ENCODE data around the gene GALNT2. TPM values are rescaled to one million over a fixed set of nuclear protein-coding genes. Genes with fewer than 3 reads are reported as not detected.

The GALNT2 gene
- total and polyA plus RNA-seq, 4 experiments from 2014 or later, result 11.5 to 20.9 (median 15.8) TPM

GRCh38 chr1:230260831-230261230 lies 193.8 kb downstream of the GALNT2 start:
- Mint-ChIP-seq H3K4me1 (no peaks in the 10 kb centered on the region), H3K36me3 (peaks cover 56 to 72% of the 10 kb centered on the region in 2 donors), H3K9me3 (no peaks in the 10 kb centered on the region), H3K27me3 (no peaks in the 10 kb centered on the region), H3K27ac (peak overlapping the region in 1 of 7 donors; percentile 68), H3K4me3 (no peak overlapping the region)
- DNase-seq, result no peak
- Histone ChIP-seq H3K9me3 (ENCODE audit: control insufficient read depth in 1 of 2, low read length in 2 of 2) (no peaks in the 10 kb centered on the region), H3K4me3 (ENCODE audit: low read length in 2 of 2) (no peak overlapping the region), H3K27ac (ENCODE audit: low read depth, low read length) (no peak overlapping the region), H3K4me1 (ENCODE audit: insufficient read depth, low read length) (no peaks in the 10 kb centered on the region), H3K27me3 (ENCODE audit: insufficient read depth, low read length) (no peaks in the 10 kb centered on the region), H3K36me3 (ENCODE audit: insufficient read depth, low read length) (peaks cover 15% of the 10 kb centered on the region)
- intact Hi-C loops (cut with micrococcal nuclease), result no loop called here
- CTCF ChIA-PET (ENCODE audit: partially characterized antibody), result interaction anchor here (0.7 kb wide), 1 partner anchor 113 kb away, joined by 3 read pairs; no protein-coding TSS in a partner anchor
- POLR2A ChIA-PET (ENCODE audit: partially characterized antibody), result no interaction called here

GRCh38 chr1:230261928-230262650 lies 195.1 kb downstream of the GALNT2 start:
- CTCF ChIA-PET (ENCODE audit: partially characterized antibody), result no interaction called here
- H3K27ac Mint-ChIP-seq, result no peak overlapping the region
- Histone ChIP-seq H3K9me3 (ENCODE audit: control insufficient read depth in 1 of 2, low read length in 2 of 2) (no peaks in the 10 kb centered on the region), H3K4me3 (ENCODE audit: low read length in 2 of 2) (no peak overlapping the region), H3K27me3 (ENCODE audit: insufficient read depth, low read length) (no peaks in the 10 kb centered on the region), H3K4me1 (ENCODE audit: insufficient read depth, low read length) (no peaks in the 10 kb centered on the region), H3K27ac (ENCODE audit: low read depth, low read length) (no peak overlapping the region), H3K36me3 (ENCODE audit: insufficient read depth, low read length) (peaks cover 15% of the 10 kb centered on the region)
- DNase-seq, result no peak
- peaks cover 51 to 67% of the 10 kb centered on the region in 2 donors for H3K36me3 Mint-ChIP-seq
- no peak overlapping the region for H3K4me3 Mint-ChIP-seq
- no peaks in the 10 kb centered on the region for H3K4me1 Mint-ChIP-seq
- no peaks in the 10 kb centered on the region for H3K27me3 Mint-ChIP-seq
- POLR2A ChIA-PET (ENCODE audit: partially characterized antibody), result no interaction called here
- intact Hi-C loops (cut with micrococcal nuclease), result no loop called here
- H3K9me3 Mint-ChIP-seq, result no peaks in the 10 kb centered on the region

GRCh38 chr1:230262867-230263567 lies 196.0 kb downstream of the GALNT2 start:
- H3K27ac Mint-ChIP-seq, result no peak overlapping the region
- no peak overlapping the region for H3K27ac ChIP-seq (ENCODE audit: low read depth, low read length)
- CTCF ChIA-PET (ENCODE audit: partially characterized antibody), result no interaction called here
- POLR2A ChIA-PET (ENCODE audit: partially characterized antibody), result no interaction called here
- no peaks in the 10 kb centered on the region for H3K9me3 Mint-ChIP-seq
- intact Hi-C loops (cut with micrococcal nuclease), result no loop called here
- H3K4me1 Mint-ChIP-seq, result no peaks in the 10 kb centered on the region
- peaks cover 47 to 67% of the 10 kb centered on the region in 2 donors for H3K36me3 Mint-ChIP-seq
- no peaks in the 10 kb centered on the region for H3K4me1 ChIP-seq (ENCODE audit: insufficient read depth, low read length)
- H3K4me3 ChIP-seq (ENCODE audit: low read length in 2 of 2), result no peak overlapping the region
- DNase-seq, result no peak
- no peak overlapping the region for H3K4me3 Mint-ChIP-seq
- H3K27me3 ChIP-seq (ENCODE audit: insufficient read depth, low read length), result no peaks in the 10 kb centered on the region
- no peaks in the 10 kb centered on the region for H3K9me3 ChIP-seq (ENCODE audit: control insufficient read depth in 1 of 2, low read length in 2 of 2)
- H3K36me3 ChIP-seq (ENCODE audit: insufficient read depth, low read length), result peaks cover 15% of the 10 kb centered on the region
- no peaks in the 10 kb centered on the region for H3K27me3 Mint-ChIP-seq

- Mint-ChIP-seq H3K27me3 (no peaks in the 10 kb centered on the region), H3K4me1 (no peaks in the 10 kb centered on the region), H3K36me3 (peaks cover 44 to 61% of the 10 kb centered on the region in 2 donors), H3K9me3 (no peaks in the 10 kb centered on the region), H3K27ac (no peak overlapping the region), H3K4me3 (no peak overlapping the region)
- POLR2A ChIA-PET (ENCODE audit: partially characterized antibody), result no interaction called here
- intact Hi-C loops (cut with micrococcal nuclease), result no loop called here
- Histone ChIP-seq H3K27ac (ENCODE audit: low read depth, low read length) (no peak overlapping the region), H3K9me3 (ENCODE audit: control insufficient read depth in 1 of 2, low read length in 2 of 2) (no peaks in the 10 kb centered on the region), H3K36me3 (ENCODE audit: insufficient read depth, low read length) (peaks cover 15% of the 10 kb centered on the region), H3K4me3 (ENCODE audit: low read length in 2 of 2) (no peak overlapping the region), H3K27me3 (ENCODE audit: insufficient read depth, low read length) (no peaks in the 10 kb centered on the region), H3K4me1 (ENCODE audit: insufficient read depth, low read length) (no peaks in the 10 kb centered on the region)
- no peak for DNase-seq
- CTCF ChIA-PET (ENCODE audit: partially characterized antibody), result no interaction called here
Observed at GRCh38 chr1:230263568-230264195, 196.6 kb downstream of the GALNT2 start.

- Mint-ChIP-seq H3K9me3 (no peaks in the 10 kb centered on the region), H3K27ac (no peak overlapping the region), H3K4me3 (no peak overlapping the region), H3K36me3 (peaks cover 39 to 55% of the 10 kb centered on the region in 2 donors), H3K4me1 (peaks cover 0 to under 1% (median 0%) of the 10 kb centered on the region in 4 donors), H3K27me3 (no peaks in the 10 kb centered on the region)
- H3K27ac ChIP-seq (ENCODE audit: low read depth, low read length), result no peak overlapping the region
- no peak overlapping the region for H3K4me3 ChIP-seq (ENCODE audit: low read length in 2 of 2)
- H3K27me3 ChIP-seq (ENCODE audit: insufficient read depth, low read length), result no peaks in the 10 kb centered on the region
- peaks cover 15% of the 10 kb centered on the region for H3K36me3 ChIP-seq (ENCODE audit: insufficient read depth, low read length)
- no peaks in the 10 kb centered on the region for H3K9me3 ChIP-seq (ENCODE audit: control insufficient read depth in 1 of 2, low read length in 2 of 2)
- H3K4me1 ChIP-seq (ENCODE audit: insufficient read depth, low read length), result no peaks in the 10 kb centered on the region
- ChIA-PET POLR2A (ENCODE audit: partially characterized antibody) (no interaction called here), CTCF (ENCODE audit: partially characterized antibody) (no interaction called here)
- intact Hi-C loops (cut with micrococcal nuclease), result no loop called here
- DNase-seq, result no peak
Observed at GRCh38 chr1:230264342-230264741, 197.3 kb downstream of the GALNT2 start.

GRCh38 chr1:230265200-230266115 lies 198.4 kb downstream of the GALNT2 start:
- Histone ChIP-seq H3K4me1 (ENCODE audit: insufficient read depth, low read length) (peaks cover 8% of the 10 kb centered on the region), H3K4me3 (ENCODE audit: low read length in 2 of 2) (no peak overlapping the region), H3K27me3 (ENCODE audit: insufficient read depth, low read length) (no peaks in the 10 kb centered on the region), H3K9me3 (ENCODE audit: control insufficient read depth in 1 of 2, low read length in 2 of 2) (no peaks in the 10 kb centered on the region), H3K36me3 (ENCODE audit: insufficient read depth, low read length) (peaks cover 15% of the 10 kb centered on the region), H3K27ac (ENCODE audit: low read depth, low read length) (no peak overlapping the region)
- Mint-ChIP-seq H3K4me3 (no peak overlapping the region), H3K27ac (peak overlapping the region in 1 of 7 donors; percentile 29), H3K36me3 (peaks cover 34 to 50% of the 10 kb centered on the region in 2 donors), H3K27me3 (no peaks in the 10 kb centered on the region), H3K9me3 (no peaks in the 10 kb centered on the region), H3K4me1 (peaks cover 3 to 10% (median 4%) of the 10 kb centered on the region in 4 donors)
- CTCF ChIA-PET (ENCODE audit: partially characterized antibody), result no interaction called here
- POLR2A ChIA-PET (ENCODE audit: partially characterized antibody), result no interaction called here
- intact Hi-C loops (cut with micrococcal nuclease), result no loop called here
- no peak for DNase-seq

Data from CD4-positive, alpha-beta memory T cell (primary cell).